H4 (cell line): ENCODE measurements around the gene EYA2. TPM values are rescaled to one million over a fixed set of nuclear protein-coding genes. Genes with fewer than 3 reads are reported as not detected.
A peak's percentile ranks its signal among the peaks of the same experiment; 100 is the strongest.
"Not testable (repeated sequence)": the region's sequence is repeated elsewhere in the genome, so short reads cannot be mapped to it uniquely, and the experiment has no call there.

Source experiments
- DNase-seq: peaks from one replicate; pipeline ENCODE4 v3.0.0-alpha.2; 2015; ENCODE audit warnings: low spot score
- total RNA-seq: library from RNA; depleted of rRNA; stranded (reverse); fragments of >200 nt; shearing (Covaris generic); gene quantifications from 2 replicates; pipeline ENCODE4 v1.2.3, GENCODE V29; 2014

The EYA2 gene
- total RNA-seq, 1 experiment from 2014 or later: 0.60 TPM

GRCh38 chr20:47204850-47205122, 310.1 kb downstream of the EYA2 start:
- not testable (repeated sequence) for DNase-seq

GRCh38 chr20:47205577-47206123, 311.0 kb downstream of the EYA2 start:
- DNase-seq: peak; percentile 74

- not testable (repeated sequence) for DNase-seq
Measured at GRCh38 chr20:47206552-47206951, 311.9 kb downstream of the EYA2 start.

- no peak for DNase-seq
Measured at GRCh38 chr20:47206962-47207641, 312.5 kb downstream of the EYA2 start.

- DNase-seq: no peak
Measured at GRCh38 chr20:47208534-47209174, 314.0 kb downstream of the EYA2 start.

- DNase-seq: no peak
Measured at GRCh38 chr20:47209982-47210381, 315.3 kb downstream of the EYA2 start.

- DNase-seq: no peak
Measured at GRCh38 chr20:47210470-47210869, 315.8 kb downstream of the EYA2 start.

- no peak for DNase-seq
Measured at GRCh38 chr20:47211036-47211435, 316.4 kb downstream of the EYA2 start.

GRCh38 chr20:47212606-47213207, 318.1 kb downstream of the EYA2 start:
- DNase-seq: no peak

- no peak for DNase-seq
Measured at GRCh38 chr20:47213966-47214365, 319.3 kb downstream of the EYA2 start.

GRCh38 chr20:47215653-47216397, 321.2 kb downstream of the EYA2 start:
- no peak for DNase-seq

GRCh38 chr20:47216819-47217410, 322.3 kb downstream of the EYA2 start:
- DNase-seq: no peak

- DNase-seq: no peak
Measured at GRCh38 chr20:47217482-47218446, 323.1 kb downstream of the EYA2 start.

GRCh38 chr20:47220161-47220582, 325.5 kb downstream of the EYA2 start:
- peak; percentile 31 for DNase-seq

GRCh38 chr20:47221036-47221625, 326.5 kb downstream of the EYA2 start:
- DNase-seq: no peak

GRCh38 chr20:47222468-47223119, 328.0 kb downstream of the EYA2 start:
- DNase-seq: no peak

GRCh38 chr20:47223896-47224295, 329.3 kb downstream of the EYA2 start:
- no peak for DNase-seq

GRCh38 chr20:47224300-47224791, 329.7 kb downstream of the EYA2 start:
- DNase-seq: no peak

- DNase-seq: no peak
Measured at GRCh38 chr20:47224857-47225256, 330.2 kb downstream of the EYA2 start.

GRCh38 chr20:47225458-47225857, 330.8 kb downstream of the EYA2 start:
- DNase-seq: no peak
